Heart left ventricle (tissue), 16 donors: ENCODE results near the gene PHKA1. TPM values are rescaled to one million over a fixed set of nuclear protein-coding genes. Genes with fewer than 3 reads are reported as not detected.

Source experiments
- ATAC-seq, 4 donors: fragments of 200-7000 bp; cut with Tn5 transposase; one replicate each; pipeline ENCODE4 v1.9.1; 2020 to 2022; ENCODE audit warnings: moderate library complexity in 4 of 4, mild to moderate bottlenecking in 3 of 4, moderate number of reproducible peaks in 1 of 4
- DNase-seq, 5 donors: peaks; one replicate each; pipeline ENCODE4 v3.0.0-alpha.2; 2020
- H3K27ac ChIP-seq, 12 donors: fragments of 200-600 bp; sonication (generic) in 4 of 12; one replicate each; pipeline versions ENCODE4 v1.5.0 to v1.8.0; 2016 to 2022; ENCODE audit warnings: mild to moderate bottlenecking in 2 of 12
- H3K27me3 ChIP-seq, 9 donors: fragments of 200-600 bp; sonication (generic) in 2 of 9; one replicate each; pipeline versions ENCODE4 v1.5.1 to v1.8.0; 2016 to 2022; ENCODE audit warnings: mild to moderate bottlenecking in 3 of 9
- H3K36me3 ChIP-seq, 9 donors: fragments of 200-600 bp; sonication (generic) in 2 of 9; one replicate each; pipeline versions ENCODE4 v1.5.0 to v1.8.0; 2018 to 2022; ENCODE audit warnings: mild to moderate bottlenecking in 2 of 9
- H3K4me1 ChIP-seq, 12 donors: fragments of 200-600 bp; sonication (generic) in 4 of 12; one replicate each; pipeline versions ENCODE4 v1.5.0 to v1.8.0; 2016 to 2022; ENCODE audit warnings: mild to moderate bottlenecking in 3 of 12
- H3K4me3 ChIP-seq, 12 donors: fragments of 200-600 bp; sonication (generic) in 4 of 12; one replicate each; pipeline versions ENCODE4 v1.5.0 to v1.8.0; 2017 to 2022; ENCODE audit warnings: mild to moderate bottlenecking in 9 of 12, moderate library complexity in 4 of 12
- H3K9me3 ChIP-seq, 12 donors: fragments of 200-600 bp; sonication (generic) in 4 of 12; one replicate each; pipeline versions ENCODE4 v1.5.0 to v1.8.0; 2016 to 2022; ENCODE audit warnings: mild to moderate bottlenecking in 1 of 12
- CTCF ChIP-seq, 12 donors: fragments of 200-600 bp; sonication (generic) in 4 of 12; IDR thresholded peaks; one replicate each; pipeline versions ENCODE4 v1.5.0 to v1.8.0; 2018 to 2022; ENCODE audit warnings: antibody characterized with exemption in 12 of 12, mild to moderate bottlenecking in 5 of 12
- POLR2A ChIP-seq, 2 donors: fragments of 450-650 bp; IDR thresholded peaks; one replicate each; pipeline ENCODE4 v1.6.1; 2017; ENCODE audit warnings: antibody characterized with exemption in 2 of 2, mild to moderate bottlenecking in 2 of 2, moderate library complexity in 2 of 2
- WGBS, 4 donors: extraction: QIAGEN DNeasy Blood & Tissue Kit in 2 of 4; methylation state at CpG; one replicate each; pipeline versions ENCODE4 v1.1.5 to v1.1.7; 2013 to 2018; 5-methylcytosine and 5-hydroxymethylcytosine counted together
- intact Hi-C, 10 donors: fragments of 100-400 bp; cut with DNase I; formaldehyde crosslinking; loops; one replicate each; pipeline versions ENCODE4 v1.11.1 to v1.14.2; 2022
- polyA plus RNA-seq, 2 donors: library from polyadenylated mRNA; stranded (reverse); fragments of 200-250 nt; gene quantifications; one replicate each; pipeline ENCODE4 v1.2.3, GENCODE V29; 2013
- total RNA-seq, 9 donors: library from RNA; depleted of rRNA in 2 of 9; stranded (reverse); fragments of >200 nt in 2 of 9; fragmentation: NEBNext Ultra II Directional in 3 of 9; extraction: Animal tissue kit (Norgen Biotek cat#: 25700) in 3 of 9; gene quantifications; one replicate each; pipeline versions ENCODE4 v1.1.0 to v1.2.4, GENCODE V29; 2016 to 2023
- donor health status: ischemic (EF 13 %, LVEDD 7.1; RV severe dilation, severe dysfunction).
- donor health status: healthy with polysubstance abuse.
- donor health status: DM: no; HTN: yes; CAD: no.
- donor health status: DM: no; HTN: no; CAD: no.
- donor health status: ischemic (EF 25% LVEDD 6.9; RV normal size, moderate dysfunction).
- donor health status: ischemic (EF 25% LVEDD 5.7; RV mildly dilated, moderate dysfunction).
- donor health status: healthy.
- donor health status: DM: yes; HTN: yes; CAD: no.
- donor health status: ischemic (EF 35%, LVEDD 5.7; RV mildly dilated, moderate dysfunction).
- donor health status: nonischemic (EF 11% LVEDD 7.7; RV severe dilation, severe dysfunction).
- donor health status: DM: yes; HTN: yes; CAD: no.
- donor health status: PGD.
- donor health status: ischemic (EF 29% LVEDD 5.4; RV normal size, mild dysfunction).
- donor health status: nonischemic (EF 23%, LVEDD 6.1; RV moderate dilation, normal function).

PHKA1 gene
- total and polyA plus RNA-seq, 11 donors: 3.9 to 21.3 (median 10.7) TPM

GRCh38 chrX:72539822-72540221, 174.3 kb downstream of the PHKA1 start:
- ATAC-seq (peak in 1 of 4 donors; percentile 33), DNase-seq (no peak)
- 56 to 71% (median 69%) methylated on average over 2 of the region's 2 CpGs for WGBS, 4 donors
- intact Hi-C loops: loop anchor here (2.0 to 10.0 kb wide), 8 partner anchors 155 to 535 kb away; partner anchors contain the start of genes CITED1 (in 6 of the 10) and RPS4X (in 2 of the 10)
- H3K27ac ChIP-seq: peak overlapping the region in 4 of 12 donors; percentile 9 to 35 (median 30)
- H3K27me3 ChIP-seq: peaks cover 0 to 4% (median 0%) of the 10 kb centered on the region in 9 donors
- H3K4me1 ChIP-seq: peaks cover 0 to 13% (median 0%) of the 10 kb centered on the region in 12 donors
- H3K36me3 ChIP-seq: peaks cover 0 to 3% (median 0%) of the 10 kb centered on the region in 9 donors
- TF ChIP-seq POLR2A (IDR thresholded peaks at IDR 0.05): no peak
- TF ChIP-seq CTCF (IDR thresholded peaks at IDR 0.05): no peak
- peak overlapping the region in 1 of 12 donors; percentile 1 for H3K4me3 ChIP-seq
- H3K9me3 ChIP-seq: no peaks in the 10 kb centered on the region

GRCh38 chrX:72536542-72536941, 177.6 kb downstream of the PHKA1 start:
- intact Hi-C loops: loop anchor here in 2 of 10 donors (10.0 kb wide), 2 partner anchors 152 to 232 kb away; partner anchors contain the start of gene CITED1 (in 1 of the 2)

GRCh38 chrX:72532366-72532765, 181.7 kb downstream of the PHKA1 start:
- Histone ChIP-seq H3K9me3 (no peaks in the 10 kb centered on the region), H3K4me1 (peaks cover 0 to 8% (median under 1%) of the 10 kb centered on the region in 12 donors), H3K4me3 (no peak overlapping the region), H3K27ac (no peak overlapping the region), H3K36me3 (no peaks in the 10 kb centered on the region), H3K27me3 (peaks cover 0 to 5% (median 0%) of the 10 kb centered on the region in 9 donors)
- intact Hi-C loops: loop anchor here in 2 of 10 donors (10.0 kb wide), 2 partner anchors 148 to 228 kb away; partner anchors contain the start of gene CITED1 (in 1 of the 2)
- ATAC-seq (no peak), DNase-seq (no peak)
- TF ChIP-seq POLR2A (IDR thresholded peaks at IDR 0.05) (no peak), CTCF (IDR thresholded peaks at IDR 0.05) (no peak)
- WGBS, 4 donors: 82 to 100% (median 91%) methylated on average over 3 of the region's 3 CpGs

More at GRCh38 chrX:72536542-72536941, 177.6 kb downstream of the PHKA1 start:
- ATAC-seq (peak; percentile 91 to 96 (median 94)), DNase-seq (peak in 2 of 5 donors; percentile 9 to 18)
- H3K27ac ChIP-seq: peak overlapping the region in 9 of 12 donors; percentile 18 to 79 (median 57)
- peaks cover 0 to 13% (median 0%) of the 10 kb centered on the region in 12 donors for H3K4me1 ChIP-seq
- no peaks in the 10 kb centered on the region for H3K9me3 ChIP-seq
- WGBS, 4 donors: 44 to 85% (median 66%) methylated on average over 1 of the region's 1 CpG
- no peaks in the 10 kb centered on the region for H3K36me3 ChIP-seq
- no peak for TF ChIP-seq POLR2A (IDR thresholded peaks at IDR 0.05)
- no peak for TF ChIP-seq CTCF (IDR thresholded peaks at IDR 0.05)
- H3K27me3 ChIP-seq: peaks cover 0 to 4% (median 0%) of the 10 kb centered on the region in 9 donors
- no peak overlapping the region for H3K4me3 ChIP-seq

Other genes with a start within 250 kb of the PHKA1 start
- 10 to 100 TPM; 16.1 to 28.1 (median 18.5) TPM for gene HDAC8, start 141.5 kb downstream of the PHKA1 start, total RNA-seq
- 10 to 100 TPM; 22.3 to 26.1 TPM for gene HDAC8, start 141.5 kb downstream of the PHKA1 start, polyA plus RNA-seq
- gene DMRTC1B, start 62.6 kb upstream of the PHKA1 start, total RNA-seq: under 1 TPM in 1 of 9 donors, not detected in 8; 0.57 TPM
- gene DMRTC1B, start 62.6 kb upstream of the PHKA1 start, polyA plus RNA-seq: not detected
- gene FAM236B, start 68.4 kb upstream of the PHKA1 start, total RNA-seq: not detected
- not detected for gene FAM236B, start 68.4 kb upstream of the PHKA1 start, polyA plus RNA-seq
- gene FAM236D, start 93.9 kb upstream of the PHKA1 start, total RNA-seq: not detected
- gene FAM236D, start 93.9 kb upstream of the PHKA1 start, polyA plus RNA-seq: not detected
- gene FAM236C, start 198.3 kb upstream of the PHKA1 start, total RNA-seq: not detected
- gene FAM236C, start 198.3 kb upstream of the PHKA1 start, polyA plus RNA-seq: not detected
- gene FAM236A, start 223.9 kb upstream of the PHKA1 start, total RNA-seq: not detected
- gene FAM236A, start 223.9 kb upstream of the PHKA1 start, polyA plus RNA-seq: not detected
- gene DMRTC1, start 229.5 kb upstream of the PHKA1 start, total RNA-seq: not detected
- gene DMRTC1, start 229.5 kb upstream of the PHKA1 start, polyA plus RNA-seq: not detected